Stimulated activated CD4-positive, alpha-beta T cell treated with anti-CD3 and anti-CD28 coated beads, Interleukin-1b, Interleukin-23, amount 100 ng/mL, for 1 hour (primary cell): ENCODE data around the gene GPS2.

ENCODE experiments used
- DNase-seq, 2 donors: peaks; one replicate each; pipeline ENCODE4 v3.0.0-alpha.2; 2020; ENCODE audit warnings: low read depth in 2 of 2

The GPS2 gene, protein sequence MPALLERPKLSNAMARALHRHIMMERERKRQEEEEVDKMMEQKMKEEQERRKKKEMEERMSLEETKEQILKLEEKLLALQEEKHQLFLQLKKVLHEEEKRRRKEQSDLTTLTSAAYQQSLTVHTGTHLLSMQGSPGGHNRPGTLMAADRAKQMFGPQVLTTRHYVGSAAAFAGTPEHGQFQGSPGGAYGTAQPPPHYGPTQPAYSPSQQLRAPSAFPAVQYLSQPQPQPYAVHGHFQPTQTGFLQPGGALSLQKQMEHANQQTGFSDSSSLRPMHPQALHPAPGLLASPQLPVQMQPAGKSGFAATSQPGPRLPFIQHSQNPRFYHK

DNA sequence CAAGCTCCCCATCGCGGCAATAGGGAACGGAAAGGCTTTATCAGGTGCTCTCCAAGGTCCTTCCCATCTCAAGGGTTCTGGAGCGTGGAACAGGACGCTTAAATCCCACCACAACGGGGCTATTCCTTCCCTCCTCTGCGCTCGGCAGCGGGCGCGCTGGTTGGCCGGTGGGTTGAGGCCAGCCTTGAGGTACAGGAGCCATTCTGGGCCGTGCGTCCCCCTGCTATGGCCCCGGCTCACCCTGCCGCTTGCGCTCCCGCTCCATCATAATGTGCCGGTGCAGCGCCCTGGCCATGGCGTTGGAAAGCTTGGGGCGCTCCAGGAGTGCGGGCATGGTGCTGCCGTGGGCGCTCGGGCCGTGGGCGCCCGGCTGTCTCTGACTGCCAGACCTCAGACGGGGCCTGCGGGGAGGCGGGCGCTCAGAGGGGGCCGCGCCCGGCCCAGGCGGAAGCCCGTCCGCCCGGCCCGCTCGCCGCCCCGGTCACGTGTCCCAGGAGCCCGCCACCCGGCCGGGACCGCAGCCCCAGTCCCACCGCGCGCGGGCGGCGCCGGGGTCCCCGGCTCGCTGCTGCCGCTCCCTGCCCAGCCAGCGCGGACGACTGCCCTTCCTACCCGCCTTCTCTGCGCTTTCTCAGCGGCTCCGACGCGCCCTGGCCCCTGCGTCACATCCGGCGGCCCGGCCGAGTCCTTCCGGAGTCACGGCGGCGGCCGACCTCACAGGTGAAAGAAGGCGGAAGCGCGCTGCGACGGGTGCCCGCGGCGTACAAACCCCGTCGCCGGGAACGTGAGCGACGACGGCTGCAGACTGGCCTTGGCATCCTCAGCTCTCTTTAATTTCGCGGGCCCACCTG, at the start of gene GPS2:
Gene GPS2, minus strand, starts transcription at position 642 of the 851 bp plus-strand sequence. Its CDS starts 308 bp downstream, at position 334.
- DNase-seq, result peak; percentile 70 to 86

DNA sequence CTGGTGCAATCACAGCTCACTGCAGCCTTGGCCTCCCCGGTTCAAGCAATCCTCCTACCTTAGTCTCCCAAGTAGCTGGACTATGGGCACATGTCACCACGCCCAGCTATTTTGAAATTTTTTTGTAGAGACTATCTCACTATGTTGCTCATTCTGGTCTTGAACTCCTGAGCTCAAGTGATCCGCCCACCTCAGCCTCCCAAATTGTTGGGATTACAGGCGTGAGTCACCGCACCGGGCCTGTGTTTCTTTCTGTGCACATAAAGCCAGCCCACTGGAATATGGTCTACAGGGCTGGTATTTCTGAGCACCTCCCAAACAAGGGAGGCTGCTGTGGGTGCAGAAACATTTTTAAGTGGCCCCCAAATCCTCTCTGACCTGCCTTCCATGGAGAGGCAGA, 48.2 kb upstream of the GPS2 start:
- DNase-seq, result no peak

DNA sequence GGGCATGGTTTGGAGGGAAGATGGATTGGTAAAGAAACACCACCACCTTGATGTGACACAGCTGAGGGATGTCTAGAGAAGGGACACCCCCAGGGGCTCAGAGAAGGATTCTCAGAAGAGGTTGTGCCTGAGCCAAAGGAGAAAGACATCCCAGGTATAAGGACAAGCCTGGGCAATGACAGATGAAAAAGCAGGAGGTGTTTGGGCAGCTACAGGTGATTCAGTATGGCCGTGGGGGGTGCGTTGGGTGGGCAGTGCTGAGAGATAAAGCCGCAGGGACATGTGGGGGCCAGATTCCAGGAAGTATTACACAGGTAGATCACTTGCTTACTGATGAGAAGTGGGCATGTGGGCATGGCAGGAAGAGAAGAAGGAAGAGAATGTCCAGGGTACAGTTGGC, 46.7 kb upstream of the GPS2 start:
- no peak for DNase-seq

GRCh38 chr17:7357381-7357780, 42.2 kb upstream of the GPS2 start:
- DNase-seq, result no peak

DNA sequence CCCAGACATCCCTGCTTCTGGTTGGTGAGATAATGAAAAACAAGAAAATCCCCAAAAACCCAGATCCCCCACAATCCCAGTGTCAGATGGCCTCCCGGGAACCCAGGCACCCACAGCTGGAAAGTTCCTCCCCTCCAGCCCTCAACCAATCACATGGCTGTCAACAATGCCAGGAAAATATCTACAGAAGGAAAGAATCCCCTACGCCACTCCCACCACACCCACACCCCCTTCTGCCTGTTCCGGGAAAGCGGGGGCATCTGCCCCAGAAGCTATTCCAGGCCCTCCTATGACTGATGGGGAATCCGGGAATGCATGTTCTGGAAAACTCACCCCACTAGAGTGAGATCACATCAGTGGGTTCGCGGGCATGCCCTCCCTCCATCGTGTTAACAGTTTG, 41.6 kb upstream of the GPS2 start:
- no peak for DNase-seq

DNA sequence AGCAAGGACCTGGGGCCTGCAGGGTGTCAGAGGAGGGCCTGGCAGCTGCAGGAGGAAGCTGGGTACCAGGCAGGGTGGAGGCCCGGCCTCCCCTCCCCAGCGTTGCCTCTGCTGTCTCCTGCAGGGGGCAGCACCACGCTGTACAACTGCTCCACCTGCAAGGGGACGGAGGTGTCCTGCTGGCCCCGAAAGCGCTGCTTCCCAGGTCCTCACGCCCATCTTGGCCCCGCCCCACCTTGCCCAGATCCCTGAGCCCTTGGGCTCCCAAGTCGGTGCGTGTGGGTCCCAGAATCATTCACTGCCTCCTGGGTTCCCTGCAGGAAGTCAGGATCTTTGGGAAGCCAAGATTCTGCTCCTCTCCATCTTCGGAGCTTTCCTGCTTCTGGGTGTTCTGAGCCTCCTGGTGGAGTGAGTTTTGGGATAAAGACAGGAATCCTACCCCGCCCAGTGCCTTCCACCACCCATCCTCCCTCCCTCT, 41.0 kb upstream of the GPS2 start:
- peak; percentile 69 to 77 for DNase-seq

DNA sequence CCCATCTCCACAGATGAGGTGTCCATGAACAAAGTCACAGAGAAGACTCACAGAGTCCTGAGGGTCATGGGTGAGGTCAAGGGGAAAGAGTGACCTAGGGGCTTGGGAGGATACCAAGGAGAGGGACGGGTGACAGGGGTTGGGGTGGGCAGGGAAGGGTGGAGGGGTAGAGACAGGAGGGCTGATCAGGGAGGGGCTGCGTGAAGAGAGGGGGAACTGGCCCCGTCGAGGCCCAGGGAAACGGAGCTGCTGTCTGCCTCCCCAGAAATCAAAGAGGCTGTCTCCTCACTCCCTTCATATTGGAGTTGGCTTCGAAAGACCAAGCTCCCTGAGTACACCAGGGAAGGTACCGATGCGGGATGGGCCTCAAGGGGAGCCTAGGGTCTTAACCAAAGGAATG, 40.4 kb upstream of the GPS2 start:
- DNase-seq, result no peak

DNA sequence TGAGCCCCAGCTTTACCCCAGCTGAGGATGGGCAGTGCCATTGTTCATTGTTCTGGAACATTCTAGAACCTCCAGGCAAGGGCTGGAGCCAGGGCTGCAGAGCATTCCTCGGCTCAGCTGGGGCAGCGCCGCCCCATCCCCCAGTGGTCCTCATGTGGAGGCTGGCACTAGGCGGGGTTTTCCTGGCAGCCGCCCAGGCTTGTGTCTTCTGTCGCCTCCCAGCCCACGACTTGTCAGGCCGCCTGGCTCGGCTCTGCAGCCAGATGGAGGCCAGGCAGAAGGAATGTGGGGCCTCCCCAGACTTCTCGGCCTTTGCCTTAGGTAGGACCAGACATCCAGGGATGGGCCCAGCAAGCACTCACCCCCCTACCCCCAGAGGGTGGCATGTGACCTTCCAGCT, 39.9 kb upstream of the GPS2 start, which contains the start of gene TMEM95:
Gene TMEM95, plus strand, starts transcription at position 104 of the 400 bp plus-strand sequence. Its CDS starts 49 bp downstream, at position 153.
- no peak for DNase-seq

GRCh38 chr17:7354262-7354843, 39.2 kb upstream of the GPS2 start:
- DNase-seq, result no peak

DNA sequence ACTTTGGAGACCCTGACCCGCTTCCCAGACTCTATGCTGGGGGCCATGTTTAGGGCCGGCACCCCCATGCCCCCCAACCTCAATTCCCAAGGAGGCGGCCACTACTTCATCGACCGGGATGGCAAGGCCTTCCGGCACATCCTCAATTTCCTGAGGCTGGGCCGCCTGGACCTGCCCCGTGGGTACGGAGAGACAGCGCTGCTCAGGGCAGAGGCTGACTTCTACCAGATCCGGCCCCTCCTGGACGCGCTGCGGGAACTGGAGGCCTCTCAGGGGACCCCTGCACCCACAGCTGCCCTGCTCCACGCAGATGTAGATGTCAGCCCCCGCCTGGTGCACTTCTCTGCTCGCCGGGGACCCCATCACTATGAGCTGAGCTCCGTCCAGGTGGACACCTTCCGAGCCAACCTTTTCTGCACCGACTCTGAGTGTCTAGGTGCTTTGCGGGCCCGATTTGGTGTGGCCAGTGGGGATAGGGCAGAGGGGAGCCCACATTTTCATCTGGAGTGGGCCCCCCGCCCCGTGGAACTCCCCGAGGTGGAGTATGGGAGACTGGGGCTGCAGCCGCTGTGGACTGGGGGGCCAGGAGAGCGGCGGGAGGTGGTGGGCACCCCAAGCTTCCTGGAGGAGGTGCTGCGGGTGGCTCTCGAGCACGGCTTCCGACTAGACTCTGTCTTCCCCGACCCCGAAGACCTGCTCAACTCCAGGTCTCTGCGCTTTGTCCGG, 37.9 kb upstream of the GPS2 start:
- DNase-seq, result no peak

DNA sequence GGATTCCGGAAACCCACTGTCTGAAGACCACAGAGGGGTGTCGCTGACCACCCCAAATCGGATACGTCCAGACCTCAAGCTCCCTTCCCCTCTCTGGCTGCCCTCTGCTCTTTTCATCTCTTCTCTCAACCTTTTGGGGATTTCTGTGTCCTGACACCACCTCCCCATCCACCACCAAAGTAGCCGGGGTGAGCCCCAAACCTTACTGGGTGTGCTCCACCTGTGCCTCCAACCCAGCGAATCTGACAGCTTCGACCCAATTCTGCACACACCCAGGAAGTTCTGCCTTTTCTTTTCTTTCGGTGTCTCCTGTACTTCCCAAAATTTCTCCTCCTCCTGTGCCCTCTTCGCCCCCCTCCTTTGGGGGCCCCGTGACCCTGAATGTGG, 37.3 kb upstream of the GPS2 start:
- no peak for DNase-seq

DNA sequence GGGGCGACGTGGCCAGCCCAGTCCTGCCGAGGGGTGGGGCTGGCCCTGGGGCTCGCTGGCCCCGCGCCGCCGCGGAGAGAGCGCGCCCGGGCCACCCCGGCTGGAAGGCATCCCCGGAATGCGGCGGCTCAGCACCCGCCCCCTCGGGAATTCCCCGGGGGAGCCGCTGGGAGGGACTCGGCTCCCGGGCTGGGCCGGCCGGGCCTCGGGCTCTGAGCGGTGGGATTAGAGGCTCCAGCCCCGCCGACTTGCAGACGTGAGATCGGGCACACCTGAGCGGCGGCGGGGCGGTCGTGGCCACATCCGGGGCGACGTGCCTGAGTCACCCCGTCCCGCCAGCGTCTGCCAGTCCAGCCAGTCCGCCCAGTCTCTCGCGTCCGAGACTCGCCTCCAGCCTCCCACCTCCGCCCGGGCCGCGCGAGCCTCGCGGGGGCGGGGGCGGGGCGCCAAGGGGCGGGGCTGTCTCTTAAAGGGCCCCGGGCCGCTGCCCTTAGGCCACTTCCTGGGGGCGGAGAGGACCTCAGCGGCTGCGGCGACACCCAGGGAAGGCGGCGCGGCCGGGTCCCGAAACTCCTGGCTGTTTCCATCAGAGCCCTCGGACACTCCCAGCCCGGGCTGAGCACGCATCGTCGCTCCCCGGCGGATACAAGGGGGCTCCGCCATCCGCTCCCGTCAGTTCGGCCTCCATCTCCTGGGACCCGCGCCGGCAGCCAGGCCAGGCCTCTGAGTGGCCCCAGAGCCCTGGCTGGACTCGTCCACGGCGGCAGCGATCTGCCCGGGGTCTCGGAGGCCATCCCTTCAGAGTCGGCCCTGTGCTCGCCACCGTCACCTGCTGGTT, 36.7 kb upstream of the GPS2 start, which contains the start of gene KCTD11:
Gene KCTD11, plus strand, starts transcription at position 498 of the 838 bp plus-strand sequence.
- DNase-seq, result peak in 1 of 2 donors; percentile 38

- no peak for DNase-seq
Observed at GRCh38 chr17:7348478-7349242, 33.5 kb upstream of the GPS2 start.

GRCh38 chr17:7347630-7348477, 32.7 kb upstream of the GPS2 start:
- no peak for DNase-seq

- DNase-seq, result no peak
Observed at GRCh38 chr17:7346761-7347614, 31.8 kb upstream of the GPS2 start.

DNA sequence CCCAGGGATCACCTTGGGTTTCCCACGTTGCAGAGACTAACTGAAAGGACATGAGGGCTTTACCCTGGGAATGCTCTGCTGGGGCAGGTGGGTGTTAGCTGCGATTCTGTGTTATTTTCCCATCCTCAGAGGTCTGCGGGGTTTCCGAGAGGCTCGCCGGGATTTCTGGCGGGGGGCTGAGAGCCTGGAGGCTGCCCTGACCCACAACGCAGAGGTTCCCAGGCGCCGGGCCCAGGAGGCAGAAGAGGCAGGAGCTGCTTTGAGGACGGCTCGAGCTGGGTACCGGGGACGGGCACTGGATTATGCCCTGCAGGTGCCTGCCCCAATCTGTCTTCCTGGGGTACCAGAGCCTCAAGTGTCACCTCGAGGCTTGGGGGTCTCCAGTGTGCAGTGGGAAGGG, 28.1 kb upstream of the GPS2 start:
- no peak for DNase-seq

DNA sequence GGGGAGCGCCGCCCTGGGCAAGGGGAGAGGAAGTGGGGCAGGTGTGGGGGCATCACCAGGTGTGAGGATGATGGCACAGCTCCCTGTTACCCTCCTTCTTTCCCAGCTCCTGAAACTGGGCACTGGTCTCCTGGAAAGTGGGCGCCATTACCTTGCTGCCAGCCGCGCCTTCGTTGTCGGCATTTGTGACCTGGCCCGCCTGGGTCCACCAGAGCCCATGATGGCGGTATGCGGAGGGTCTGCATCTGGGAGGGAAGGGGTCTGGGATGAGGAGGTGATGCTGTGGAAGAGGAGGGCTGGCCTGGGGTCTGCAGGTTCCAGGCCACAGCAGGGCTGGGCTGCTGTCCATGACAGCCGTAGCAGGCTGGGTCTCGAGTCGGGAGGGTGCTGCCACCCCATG, 26.7 kb upstream of the GPS2 start:
- DNase-seq, result no peak

DNA sequence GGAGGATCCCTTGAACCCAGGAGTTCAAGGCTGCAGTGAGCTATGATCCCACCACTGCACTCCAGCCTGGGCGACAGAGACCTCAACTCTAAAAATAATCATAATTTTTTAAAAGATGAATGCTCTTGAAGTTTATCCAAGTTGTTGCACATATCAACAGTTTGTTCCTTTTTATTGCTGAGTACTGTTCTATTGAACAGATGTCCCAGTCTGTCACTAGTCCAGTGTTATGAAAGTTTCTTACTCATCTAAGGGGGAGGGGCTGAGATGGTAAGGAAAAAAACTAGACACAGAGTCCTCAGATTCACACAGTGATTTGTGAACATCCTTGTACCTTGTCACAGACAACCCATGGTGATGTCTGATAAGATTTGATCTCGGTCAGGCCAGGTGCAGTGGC, 25.0 kb upstream of the GPS2 start:
- no peak for DNase-seq
